GM19351 (cell line): ENCODE measurements around the gene GRPEL1.

Experiments used
- ATAC-seq: cut with Tn5 transposase; IDR thresholded peaks from one replicate; pipeline ENCODE4 v1.9.1; 2021; ENCODE audit warnings: mild to moderate bottlenecking, moderate library complexity; ENCODE audit not compliant: unreplicated experiment

The GRPEL1 gene

GRCh38 chr4:7067126-7067451 lies 775 bp downstream of the GRPEL1 start:
- ATAC-seq = no peak

- no peak for ATAC-seq
Observed at GRCh38 chr4:7066493-7066892, 1.4 kb downstream of the GRPEL1 start.

- no peak for ATAC-seq
Observed at GRCh38 chr4:7066006-7066405, 1.9 kb downstream of the GRPEL1 start.

- no peak for ATAC-seq
Observed at GRCh38 chr4:7063362-7063761, 4.5 kb downstream of the GRPEL1 start.

GRCh38 chr4:7062816-7063215 lies 5.0 kb downstream of the GRPEL1 start:
- ATAC-seq = no peak

GRCh38 chr4:7061815-7062214 lies 6.0 kb downstream of the GRPEL1 start:
- no peak for ATAC-seq

- no peak for ATAC-seq
Observed at GRCh38 chr4:7060346-7061150, 7.3 kb downstream of the GRPEL1 start.

GRCh38 chr4:7059662-7060061 lies 8.2 kb downstream of the GRPEL1 start:
- ATAC-seq = no peak

- ATAC-seq = no peak
Observed at GRCh38 chr4:7058792-7059191, 9.1 kb downstream of the GRPEL1 start.

- ATAC-seq = no peak
Observed at GRCh38 chr4:7055990-7056325, 11.9 kb downstream of the GRPEL1 start.

GRCh38 chr4:7055111-7055989 lies 12.5 kb downstream of the GRPEL1 start:
- no peak for ATAC-seq

- ATAC-seq = no peak
Observed at GRCh38 chr4:7054106-7054880, 13.6 kb downstream of the GRPEL1 start.

- no peak for ATAC-seq
Observed at GRCh38 chr4:7052923-7053715, 14.7 kb downstream of the GRPEL1 start.

- ATAC-seq = no peak
Observed at GRCh38 chr4:7052313-7052712, 15.6 kb downstream of the GRPEL1 start.

GRCh38 chr4:7051905-7052304 lies 16.0 kb downstream of the GRPEL1 start:
- ATAC-seq = no peak

GRCh38 chr4:7051144-7051495 lies 16.7 kb downstream of the GRPEL1 start:
- no peak for ATAC-seq

- ATAC-seq = no peak
Observed at GRCh38 chr4:7050481-7051143, 17.3 kb downstream of the GRPEL1 start.

- ATAC-seq = no peak
Observed at GRCh38 chr4:7049739-7050138, 18.1 kb downstream of the GRPEL1 start.

GRCh38 chr4:7049295-7049694 lies 18.6 kb downstream of the GRPEL1 start:
- no peak for ATAC-seq

GRCh38 chr4:7048642-7049041 lies 19.2 kb downstream of the GRPEL1 start:
- no peak for ATAC-seq
